Activated CD4-positive, CD25-positive, alpha-beta regulatory T cell treated with anti-CD3 and anti-CD28 coated beads, Interleukin-2, amount 50 U/mL, for 72 hours (primary cell): Measurements from ENCODE around the gene NCAPG2.

Experiments used
- DNase-seq: peaks from one replicate; pipeline ENCODE4 v3.0.0; 2021

The NCAPG2 gene, protein sequence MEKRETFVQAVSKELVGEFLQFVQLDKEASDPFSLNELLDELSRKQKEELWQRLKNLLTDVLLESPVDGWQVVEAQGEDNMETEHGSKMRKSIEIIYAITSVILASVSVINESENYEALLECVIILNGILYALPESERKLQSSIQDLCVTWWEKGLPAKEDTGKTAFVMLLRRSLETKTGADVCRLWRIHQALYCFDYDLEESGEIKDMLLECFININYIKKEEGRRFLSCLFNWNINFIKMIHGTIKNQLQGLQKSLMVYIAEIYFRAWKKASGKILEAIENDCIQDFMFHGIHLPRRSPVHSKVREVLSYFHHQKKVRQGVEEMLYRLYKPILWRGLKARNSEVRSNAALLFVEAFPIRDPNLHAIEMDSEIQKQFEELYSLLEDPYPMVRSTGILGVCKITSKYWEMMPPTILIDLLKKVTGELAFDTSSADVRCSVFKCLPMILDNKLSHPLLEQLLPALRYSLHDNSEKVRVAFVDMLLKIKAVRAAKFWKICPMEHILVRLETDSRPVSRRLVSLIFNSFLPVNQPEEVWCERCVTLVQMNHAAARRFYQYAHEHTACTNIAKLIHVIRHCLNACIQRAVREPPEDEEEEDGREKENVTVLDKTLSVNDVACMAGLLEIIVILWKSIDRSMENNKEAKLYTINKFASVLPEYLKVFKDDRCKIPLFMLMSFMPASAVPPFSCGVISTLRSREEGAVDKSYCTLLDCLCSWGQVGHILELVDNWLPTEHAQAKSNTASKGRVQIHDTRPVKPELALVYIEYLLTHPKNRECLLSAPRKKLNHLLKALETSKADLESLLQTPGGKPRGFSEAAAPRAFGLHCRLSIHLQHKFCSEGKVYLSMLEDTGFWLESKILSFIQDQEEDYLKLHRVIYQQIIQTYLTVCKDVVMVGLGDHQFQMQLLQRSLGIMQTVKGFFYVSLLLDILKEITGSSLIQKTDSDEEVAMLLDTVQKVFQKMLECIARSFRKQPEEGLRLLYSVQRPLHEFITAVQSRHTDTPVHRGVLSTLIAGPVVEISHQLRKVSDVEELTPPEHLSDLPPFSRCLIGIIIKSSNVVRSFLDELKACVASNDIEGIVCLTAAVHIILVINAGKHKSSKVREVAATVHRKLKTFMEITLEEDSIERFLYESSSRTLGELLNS

DNA sequence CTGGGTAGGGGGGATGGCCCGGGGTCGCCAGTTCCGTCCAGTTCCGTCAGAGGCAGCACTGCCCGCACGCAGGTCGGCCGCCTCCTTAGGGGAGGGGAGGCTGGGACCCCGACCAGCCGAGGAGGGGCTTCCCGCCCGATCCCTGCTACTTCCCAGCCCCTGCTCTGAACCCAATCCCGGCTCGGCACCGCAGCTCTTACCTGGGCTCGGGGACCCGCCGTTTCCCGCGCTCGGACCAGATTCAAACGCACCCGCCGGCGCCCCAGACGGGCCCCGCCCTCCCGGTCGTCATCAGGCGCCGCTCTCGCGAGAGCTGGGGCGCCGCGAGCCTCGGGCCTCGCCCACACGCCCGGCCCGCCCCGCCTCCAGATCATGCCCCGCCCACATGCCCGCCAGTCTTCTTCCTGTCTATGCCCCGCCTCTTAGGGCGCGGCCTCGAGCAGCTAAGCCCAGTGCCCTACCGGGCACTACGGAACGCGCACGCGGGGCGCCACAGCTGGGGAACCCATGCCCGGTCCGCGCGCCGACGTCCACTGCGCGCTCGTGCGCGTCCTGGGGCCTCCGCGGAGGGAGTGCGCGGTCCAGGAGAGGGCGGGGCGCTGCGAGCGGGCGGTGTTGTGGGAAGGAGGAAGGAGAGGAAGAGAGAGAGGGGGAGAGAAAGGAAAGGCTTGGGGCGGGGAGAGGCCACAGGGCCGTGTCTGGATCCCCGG lies at the start of gene NCAPG2:
TSS of gene NCAPG2 (minus strand) at position 281 of the 710 bp plus-strand sequence. CDS start 2,905 bp downstream, outside the sequence.
- DNase-seq = peak; percentile 98

DNA sequence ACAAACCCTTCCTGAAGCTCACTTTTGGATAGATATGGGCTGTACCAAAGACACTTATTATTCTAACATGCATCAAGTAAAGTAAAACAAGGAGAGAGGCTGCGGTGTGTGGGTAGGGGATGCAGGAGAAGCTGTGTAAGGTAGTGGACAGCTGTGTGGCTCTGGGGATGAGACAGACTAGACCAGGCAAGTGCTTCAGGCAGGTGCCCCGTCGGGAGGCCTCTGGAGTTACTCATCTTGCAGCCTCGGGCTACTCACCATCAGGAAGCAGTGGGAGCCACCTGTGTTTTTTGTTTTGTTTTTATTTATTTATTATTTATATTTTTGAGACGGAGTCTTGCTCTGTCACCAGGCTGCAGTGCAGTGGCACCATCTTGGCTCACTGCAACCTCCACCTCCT lies 49.3 kb upstream of the NCAPG2 start:
- no peak for DNase-seq

DNA sequence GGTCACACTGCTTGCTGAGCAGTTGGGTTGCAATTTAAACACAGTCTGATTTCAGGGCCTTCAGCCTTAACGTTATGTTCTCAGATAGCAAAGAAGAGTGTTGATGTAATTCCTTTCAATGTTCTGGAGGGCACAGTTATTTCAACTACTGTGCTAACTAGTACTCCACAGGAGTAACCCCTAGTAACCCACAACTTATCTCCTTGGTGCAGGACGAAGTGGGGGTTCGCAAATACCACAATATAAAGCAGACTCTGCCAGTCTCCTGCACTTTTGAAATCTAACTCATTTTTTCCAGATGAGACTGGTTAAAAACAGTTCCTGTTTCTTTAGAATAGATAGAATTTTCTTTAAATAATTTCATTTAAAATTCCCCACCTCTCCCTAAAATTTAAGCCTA lies 47.1 kb upstream of the NCAPG2 start:
- DNase-seq = no peak

DNA sequence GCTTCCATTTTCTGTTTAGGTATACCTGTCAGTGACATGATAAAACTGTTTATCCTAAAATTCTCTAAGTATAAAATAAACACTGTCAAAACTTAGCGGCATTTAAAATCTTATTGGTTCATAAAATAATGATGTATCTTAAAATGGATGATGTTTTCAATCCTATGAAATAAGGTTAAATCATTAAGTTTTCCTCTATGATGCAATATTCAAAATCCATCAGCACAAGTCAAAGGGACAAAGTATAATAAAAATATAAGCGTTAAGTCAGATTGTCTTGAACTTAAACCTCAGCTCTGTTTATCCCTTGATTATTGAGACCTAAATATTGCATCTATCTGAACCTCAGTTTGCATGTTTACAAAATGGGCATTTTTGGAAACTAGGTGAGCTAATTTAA lies 46.6 kb upstream of the NCAPG2 start:
- DNase-seq = no peak

DNA sequence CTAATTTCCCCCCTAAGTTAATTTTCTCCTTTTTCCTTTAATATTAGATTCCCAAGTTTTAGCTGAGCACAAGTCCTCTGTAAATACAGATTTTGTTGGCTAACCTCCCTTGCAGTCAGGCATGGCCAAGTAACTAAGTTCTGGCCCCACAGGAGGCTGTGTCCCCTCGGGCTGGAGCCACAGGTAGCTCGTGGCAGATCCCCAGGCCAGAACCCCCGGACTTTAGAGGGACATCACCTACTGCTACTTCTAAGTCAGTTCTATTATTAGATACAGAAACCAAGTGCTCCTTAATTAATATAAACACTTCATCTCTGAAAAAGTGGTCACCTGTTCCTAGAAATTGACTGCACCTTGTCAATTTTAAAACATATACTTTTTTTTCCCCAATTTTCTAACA lies 46.1 kb upstream of the NCAPG2 start:
- DNase-seq = no peak

DNA sequence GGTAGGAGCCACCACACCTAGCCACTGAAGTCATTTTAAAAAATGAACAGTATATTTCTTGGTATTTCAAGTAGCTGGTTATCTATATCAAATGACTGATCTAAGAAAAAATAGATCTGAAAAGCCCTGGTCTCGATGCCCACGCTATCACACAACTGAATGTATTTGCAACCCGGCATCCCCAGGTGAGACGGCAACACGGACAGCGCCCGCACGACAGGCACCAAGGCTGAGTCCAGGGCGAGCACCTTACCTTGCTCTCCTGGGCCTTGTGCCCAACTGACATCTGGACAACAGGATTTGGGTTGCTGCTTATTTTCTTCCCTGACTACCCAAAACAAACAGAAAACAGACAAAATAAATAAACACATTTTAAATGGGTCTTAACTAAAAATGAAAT lies 44.8 kb upstream of the NCAPG2 start:
- DNase-seq = no peak

DNA sequence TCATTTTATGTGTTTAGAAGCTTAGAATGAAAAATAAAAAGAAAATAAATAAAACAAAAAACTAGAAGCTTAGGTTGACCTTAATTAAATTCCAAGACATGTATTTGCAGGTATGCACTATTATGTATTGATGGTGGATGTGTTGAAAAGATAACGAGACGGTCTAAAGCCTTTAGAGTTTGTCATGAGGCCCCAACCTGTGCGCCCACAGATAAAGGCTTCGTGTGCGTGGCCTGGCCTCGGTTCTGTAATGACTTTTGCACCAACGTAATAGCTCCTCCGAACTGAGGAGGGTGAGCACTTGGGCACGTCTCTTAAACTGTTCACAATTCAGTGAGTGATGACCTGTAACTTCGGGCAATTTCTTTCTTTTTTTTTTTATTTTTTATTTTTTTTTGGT lies 43.7 kb upstream of the NCAPG2 start:
- no peak for DNase-seq

DNA sequence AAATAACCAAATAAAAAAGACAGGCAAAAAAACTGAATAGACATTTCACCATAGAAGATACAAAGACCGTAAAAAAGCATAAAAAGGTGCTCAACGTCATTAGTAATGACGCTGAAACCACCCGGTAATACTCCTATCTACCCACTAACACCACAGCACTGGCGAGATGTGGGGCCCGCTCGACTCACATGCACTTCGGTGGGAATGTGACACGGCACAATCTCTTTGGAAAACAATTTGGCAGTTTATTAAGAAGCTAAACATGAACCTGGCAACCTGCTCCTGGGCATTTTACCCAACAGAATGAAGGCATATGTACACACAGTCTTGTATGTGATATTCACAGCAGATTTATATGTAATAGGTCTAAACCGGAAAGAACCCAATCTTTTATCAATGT lies 42.8 kb upstream of the NCAPG2 start:
- DNase-seq = no peak

DNA sequence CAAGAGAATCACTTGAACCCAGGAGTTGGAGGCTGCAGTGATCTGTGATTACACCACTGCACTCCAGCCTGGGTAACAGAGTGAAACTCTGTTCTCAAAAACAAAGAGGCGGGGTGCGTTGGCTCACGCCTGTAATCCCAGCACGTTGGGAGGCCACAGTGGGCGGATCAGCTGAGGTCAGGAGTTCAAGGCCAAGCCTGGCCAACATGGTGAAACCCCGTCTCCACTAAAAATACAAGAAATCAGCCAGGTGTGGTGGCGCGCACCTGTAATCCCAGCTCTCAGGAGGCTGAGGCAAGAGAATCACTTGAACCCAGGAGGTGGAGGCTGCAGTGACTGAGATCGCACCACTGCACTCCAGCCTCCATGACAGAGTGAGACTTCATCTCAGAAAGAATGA lies 42.4 kb upstream of the NCAPG2 start:
- no peak for DNase-seq

DNA sequence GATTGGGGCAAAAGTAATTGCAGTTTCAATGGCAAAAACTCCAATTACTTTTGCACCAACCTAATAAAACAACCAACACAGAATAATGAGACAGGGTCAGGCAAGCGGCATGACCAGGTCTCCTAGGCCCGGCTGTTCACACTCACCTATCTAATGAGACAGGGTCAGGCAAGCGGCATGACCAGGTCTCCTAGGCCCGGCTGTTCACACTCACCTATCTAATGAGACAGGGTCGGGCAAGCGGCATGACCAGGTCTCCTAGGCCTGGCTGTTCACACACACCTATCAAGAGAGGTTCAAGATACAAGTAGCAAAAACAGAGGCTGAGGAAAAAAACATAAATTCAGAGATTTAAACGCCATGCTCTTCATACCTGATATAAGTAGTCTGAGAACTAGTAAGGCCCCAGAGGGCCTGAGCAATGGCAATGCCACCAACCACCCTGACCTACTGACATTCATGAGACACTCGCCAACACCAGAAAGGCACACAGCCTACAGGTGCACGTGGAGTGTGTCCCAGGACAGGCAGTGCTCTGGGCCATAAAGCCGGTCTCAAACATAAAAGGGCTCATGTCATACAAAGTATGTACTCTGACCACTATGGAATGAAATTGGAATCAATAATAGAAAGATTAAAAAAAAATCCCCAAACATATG lies 40.6 kb upstream of the NCAPG2 start:
- DNase-seq = no peak

DNA sequence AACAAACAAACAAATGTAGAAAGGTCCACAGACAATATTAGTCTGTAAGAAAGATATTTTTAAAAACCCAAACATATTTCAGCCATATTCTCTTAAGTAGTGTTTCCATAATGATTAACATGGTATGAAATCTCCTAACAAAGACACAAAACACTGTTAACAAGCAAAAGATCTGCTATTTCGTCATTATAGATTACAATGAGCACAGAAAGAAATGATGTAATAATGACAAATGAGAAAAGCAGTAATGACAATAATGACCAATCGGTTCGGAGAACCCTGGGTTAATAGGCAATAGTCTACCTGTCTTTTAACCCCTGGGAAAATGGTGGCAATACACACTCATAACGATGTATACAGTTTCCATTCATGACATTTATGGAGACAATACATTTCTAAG lies 39.5 kb upstream of the NCAPG2 start:
- no peak for DNase-seq

DNA sequence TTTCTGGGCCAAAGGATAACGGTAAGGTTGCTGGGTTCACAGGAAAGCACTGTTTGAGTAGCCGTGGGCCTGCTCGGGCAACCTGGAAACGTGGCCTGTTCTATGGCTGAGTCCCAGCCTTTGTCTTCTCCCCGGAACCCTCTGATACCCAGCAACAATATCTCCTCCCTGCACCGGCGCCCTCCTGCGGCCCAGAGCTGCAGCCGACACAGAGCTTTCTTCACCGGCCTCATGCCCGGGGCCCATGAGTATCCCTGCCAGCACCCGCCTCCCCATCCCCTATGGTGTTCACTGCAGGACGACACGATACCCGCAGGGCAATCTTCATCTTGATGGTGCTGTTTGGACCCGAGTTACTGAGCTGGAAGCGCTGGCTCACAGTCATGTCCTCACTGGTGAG lies 38.6 kb upstream of the NCAPG2 start:
- no peak for DNase-seq

DNA sequence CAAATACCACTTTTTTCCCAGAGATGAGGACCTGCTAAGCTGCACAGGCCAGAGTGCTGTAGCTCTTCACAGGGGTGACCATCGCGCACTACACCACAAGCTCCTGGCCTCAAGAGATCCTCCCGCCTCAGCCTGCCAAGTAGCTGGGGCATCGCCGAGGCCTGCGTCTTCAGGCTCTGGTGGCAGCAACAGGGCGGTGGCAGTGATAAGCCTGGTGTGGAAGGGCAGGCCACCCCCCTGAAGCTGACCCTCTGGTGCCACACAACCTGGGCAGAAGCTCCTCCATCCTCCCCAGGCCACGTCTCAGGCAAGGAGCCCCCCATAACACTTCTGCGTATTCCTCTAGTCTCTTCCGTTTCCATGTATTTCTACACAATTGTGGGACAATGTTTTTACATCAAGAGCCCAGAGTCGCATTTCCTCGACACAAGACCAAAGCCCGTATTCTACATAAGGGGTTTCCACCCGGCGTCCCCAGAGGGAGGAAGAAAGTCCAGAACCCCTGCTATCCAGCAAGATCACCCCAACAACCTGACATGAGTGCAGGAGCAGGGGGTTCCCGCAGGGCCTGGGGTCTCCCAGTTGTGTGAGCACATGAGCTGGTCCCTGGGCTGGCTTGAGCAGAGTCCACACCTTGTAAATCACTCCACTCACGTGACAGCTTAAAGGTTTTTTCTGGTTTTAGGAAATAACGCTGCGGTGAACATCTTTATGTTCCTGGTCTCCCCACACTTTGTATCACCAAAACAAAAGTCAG lies 37.6 kb upstream of the NCAPG2 start:
- DNase-seq = no peak

DNA sequence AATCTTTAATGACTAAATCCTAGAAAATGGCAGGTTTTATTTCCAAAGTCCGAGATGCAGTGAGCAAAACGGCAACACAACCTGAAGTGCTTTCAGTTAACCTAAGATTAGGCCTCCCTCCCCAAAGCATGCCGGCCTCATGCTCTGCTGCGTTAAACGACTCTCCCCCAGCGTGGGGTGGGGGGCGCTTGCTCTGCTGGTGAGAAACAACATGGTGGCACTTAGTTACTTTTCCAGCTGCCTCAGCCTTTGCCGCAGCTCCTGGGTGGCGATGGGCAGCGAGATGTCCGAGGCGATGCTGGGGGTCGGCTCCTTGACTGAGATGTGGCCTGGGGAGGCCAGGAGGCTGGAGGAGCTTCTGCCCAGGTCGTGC lies 36.7 kb upstream of the NCAPG2 start:
- no peak for DNase-seq

DNA sequence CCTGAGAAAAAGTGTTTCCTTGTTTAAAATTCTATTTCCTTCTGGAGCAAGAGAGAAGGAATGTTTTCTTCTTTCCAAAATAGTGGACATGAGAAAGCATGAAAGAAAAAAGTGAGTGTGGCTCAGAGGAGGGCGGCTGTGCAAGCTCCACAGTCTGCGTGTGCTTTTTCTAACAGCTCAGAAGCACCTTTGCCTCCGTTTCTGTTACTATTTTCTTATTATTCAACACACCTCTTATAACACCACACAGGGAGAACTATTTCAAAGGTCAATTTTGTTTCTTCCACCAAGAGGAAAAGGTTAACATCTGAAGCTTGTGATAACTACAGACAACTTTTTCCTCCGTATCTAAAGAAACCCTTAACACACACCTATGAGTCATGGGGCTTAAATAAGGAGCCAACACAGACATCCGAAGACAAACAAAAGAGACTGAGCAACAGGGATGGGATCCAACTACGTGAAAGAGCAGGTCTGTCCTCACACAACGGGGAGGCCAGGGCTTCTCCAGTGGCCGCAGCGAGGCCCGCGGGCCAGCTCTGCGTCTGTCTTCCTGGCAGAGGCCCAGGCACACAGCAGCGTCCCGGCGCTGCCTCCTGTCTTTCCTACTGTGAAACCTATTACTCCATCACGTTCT lies 36.2 kb upstream of the NCAPG2 start:
- DNase-seq = no peak

DNA sequence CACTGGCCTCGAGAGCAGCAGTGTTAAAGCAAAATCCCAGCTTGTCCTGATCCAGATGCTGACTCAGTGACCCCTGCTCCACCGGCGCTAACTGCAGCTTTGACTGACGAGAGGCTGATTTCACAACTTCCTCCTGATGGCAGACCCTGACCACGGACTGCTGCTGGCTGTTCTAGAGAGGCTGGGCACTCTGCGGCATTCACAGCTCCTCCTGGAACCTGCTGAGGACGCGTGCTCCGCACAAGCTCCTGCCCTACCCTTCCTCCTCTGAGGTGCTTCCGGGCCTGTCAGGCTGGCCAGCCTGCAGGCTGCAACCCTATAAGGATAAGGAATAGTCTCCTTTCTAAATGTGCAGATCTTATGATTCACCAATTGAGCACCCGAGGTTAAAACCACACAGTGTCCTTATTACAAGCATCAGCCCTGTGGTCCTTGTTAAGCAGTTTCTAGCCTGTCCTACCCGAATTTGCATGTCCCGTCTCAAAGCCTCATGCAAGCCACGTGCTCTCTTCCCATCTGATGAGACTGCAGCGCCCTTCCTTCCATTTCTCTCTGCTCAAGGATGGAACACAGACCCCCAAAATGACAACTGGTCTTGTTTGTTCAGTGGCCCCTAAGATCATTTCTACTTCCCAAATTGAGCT lies 35.5 kb upstream of the NCAPG2 start:
- DNase-seq = no peak

DNA sequence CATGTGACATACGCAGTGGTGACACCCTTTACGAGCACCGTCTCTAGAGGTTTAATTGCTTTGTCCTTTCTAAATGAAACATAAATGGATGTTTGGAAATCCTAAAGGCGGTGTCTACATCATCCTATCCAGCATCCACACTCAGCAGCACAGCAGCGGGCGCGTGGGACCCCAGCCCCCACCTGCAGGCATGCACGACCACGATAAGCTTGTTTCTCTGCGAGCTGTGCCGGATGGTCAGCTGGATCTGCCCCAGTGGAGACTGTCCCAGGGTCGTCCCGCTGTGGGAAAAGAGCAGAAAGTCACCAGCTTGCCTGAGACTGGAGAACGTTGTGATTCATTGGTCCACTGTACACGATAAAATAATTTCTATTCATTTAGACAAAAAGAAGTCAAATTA lies 34.2 kb upstream of the NCAPG2 start:
- no peak for DNase-seq

DNA sequence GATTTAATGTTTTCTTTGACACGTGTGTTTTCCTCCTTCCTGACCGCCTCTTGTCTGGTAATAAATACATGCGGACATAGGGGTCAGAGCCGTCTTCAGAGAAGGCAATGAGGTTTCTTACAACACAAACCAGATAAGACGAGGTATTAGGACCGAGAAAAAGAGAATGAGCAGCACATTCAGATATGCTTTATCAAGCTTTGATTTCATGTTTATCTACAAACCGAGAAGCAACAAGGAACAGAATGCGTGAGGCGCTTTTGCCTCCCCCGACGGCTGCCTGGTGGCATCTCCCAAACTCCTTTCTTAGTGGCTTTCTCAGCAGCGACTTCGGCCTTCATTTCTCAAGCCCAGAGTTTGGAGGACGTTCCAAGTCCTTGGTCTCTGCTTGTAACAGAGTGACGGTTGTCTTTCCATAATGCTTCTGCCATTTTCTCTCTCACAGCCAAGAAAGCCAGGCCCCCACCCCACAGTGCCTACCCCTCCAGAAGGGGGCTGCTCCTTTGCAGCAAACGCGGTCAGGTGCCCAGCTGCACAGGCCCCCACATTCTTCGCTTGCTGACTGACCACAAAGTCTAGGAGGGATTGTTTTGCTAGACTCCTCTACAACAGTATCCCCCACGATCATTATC lies 32.6 kb upstream of the NCAPG2 start:
- DNase-seq = no peak

DNA sequence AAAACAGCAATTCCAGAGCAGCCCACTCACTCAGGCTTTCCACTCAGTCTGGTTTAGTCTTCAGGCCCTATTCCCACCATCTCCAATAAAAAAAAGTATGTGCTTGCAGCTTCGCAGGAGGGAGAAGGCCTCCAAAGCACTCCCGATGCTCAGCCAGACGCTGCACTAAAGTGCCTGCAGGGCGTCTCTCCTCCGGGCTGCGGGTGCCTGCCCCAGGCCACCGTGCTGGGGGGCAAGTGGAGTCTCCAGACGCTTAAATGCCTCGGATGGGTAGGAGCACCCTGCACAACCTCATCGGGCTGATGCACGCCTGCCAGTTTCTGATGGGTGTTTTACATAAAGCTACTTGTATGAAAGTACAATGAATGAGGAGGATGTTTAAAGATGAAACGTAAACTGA lies 31.3 kb upstream of the NCAPG2 start:
- no peak for DNase-seq

DNA sequence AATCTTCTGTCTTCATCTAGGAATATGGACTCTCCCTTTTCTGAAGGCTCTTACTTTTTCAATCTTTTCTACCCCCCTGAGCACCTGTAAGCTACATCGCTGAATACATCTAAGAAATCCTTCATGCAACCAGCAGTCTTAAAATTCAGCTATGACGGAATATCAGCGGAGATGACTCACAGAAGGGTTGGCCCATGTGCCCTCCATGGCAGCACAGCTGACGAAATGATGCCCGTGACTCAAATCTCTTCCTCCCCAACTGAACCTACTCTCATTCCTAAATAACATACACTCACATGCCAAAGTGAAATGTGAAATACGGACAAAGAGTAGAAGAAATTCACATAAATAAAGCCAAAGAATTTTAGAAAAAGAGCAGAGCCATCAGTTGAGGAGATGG lies 30.3 kb upstream of the NCAPG2 start:
- no peak for DNase-seq
